GM21447 (cell line): ENCODE measurements around the gene CFDP1.

Experiments used
- ATAC-seq: cut with Tn5 transposase; IDR thresholded peaks from one replicate; pipeline ENCODE4 v1.9.1; 2021; ENCODE audit not compliant: unreplicated experiment

Gene CFDP1

GRCh38 chr16:75377729-75378386 lies 55.4 kb downstream of the CFDP1 start:
- ATAC-seq = no peak

DNA sequence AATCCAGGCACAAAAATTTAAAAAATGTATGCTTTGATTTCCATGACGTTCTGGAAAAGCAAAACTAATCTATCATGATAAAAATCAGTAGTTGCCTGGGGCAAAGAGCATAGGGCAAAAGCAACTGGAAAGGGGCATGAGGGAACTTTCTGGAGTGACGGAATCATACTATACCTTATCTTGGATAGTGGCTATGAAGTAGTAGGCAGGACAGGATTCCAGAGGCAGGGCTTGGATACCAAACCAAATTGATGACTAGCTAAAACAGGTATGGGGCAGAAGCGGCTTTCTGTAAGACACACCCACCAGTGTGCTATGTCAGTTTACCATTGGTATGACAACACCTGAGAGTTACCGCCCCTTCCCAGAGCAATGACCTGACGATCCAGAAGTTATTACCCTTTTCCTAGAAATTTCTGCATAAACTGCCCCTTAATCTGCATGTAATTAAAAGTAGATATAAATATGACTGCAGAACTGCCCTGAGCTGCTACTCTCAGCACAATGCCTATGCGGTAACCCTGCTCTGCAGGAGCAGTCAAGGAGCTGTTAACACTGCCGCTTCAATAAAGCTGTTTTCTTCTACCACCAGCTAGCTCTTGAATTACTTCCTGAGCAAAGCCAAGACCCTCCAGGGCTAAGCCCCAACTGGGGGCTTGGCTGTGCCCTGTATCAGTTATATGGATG lies 56.7 kb downstream of the CFDP1 start:
- no peak for ATAC-seq

DNA sequence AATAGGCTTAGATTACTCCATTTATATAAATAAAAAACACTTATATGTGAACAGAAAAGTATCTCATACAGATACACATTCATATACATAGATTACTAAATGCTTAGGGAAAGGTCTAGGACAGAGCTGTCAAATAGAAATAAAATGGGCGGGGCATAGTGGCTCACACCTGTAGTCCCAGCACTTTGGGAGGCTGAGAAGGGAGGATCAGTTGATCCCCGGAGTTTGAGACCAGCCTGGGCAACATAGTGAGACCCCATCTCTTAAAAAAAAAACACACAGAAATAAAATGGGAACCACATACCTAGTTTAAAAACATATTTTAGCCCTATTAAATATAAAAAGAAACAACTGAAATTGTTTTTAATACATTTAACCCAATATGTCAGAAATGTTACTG lies 58.9 kb downstream of the CFDP1 start:
- ATAC-seq = no peak

- ATAC-seq = no peak
Observed at GRCh38 chr16:75372236-75372856, 61.0 kb downstream of the CFDP1 start.

- ATAC-seq = no peak
Observed at GRCh38 chr16:75371171-75371570, 62.1 kb downstream of the CFDP1 start.

- no peak for ATAC-seq
Observed at GRCh38 chr16:75364286-75364791, 69.0 kb downstream of the CFDP1 start.

GRCh38 chr16:75362846-75363245 lies 70.5 kb downstream of the CFDP1 start:
- no peak for ATAC-seq

GRCh38 chr16:75361936-75362335 lies 71.4 kb downstream of the CFDP1 start:
- ATAC-seq = no peak

- no peak for ATAC-seq
Observed at GRCh38 chr16:75354170-75354569, 79.1 kb downstream of the CFDP1 start.

DNA sequence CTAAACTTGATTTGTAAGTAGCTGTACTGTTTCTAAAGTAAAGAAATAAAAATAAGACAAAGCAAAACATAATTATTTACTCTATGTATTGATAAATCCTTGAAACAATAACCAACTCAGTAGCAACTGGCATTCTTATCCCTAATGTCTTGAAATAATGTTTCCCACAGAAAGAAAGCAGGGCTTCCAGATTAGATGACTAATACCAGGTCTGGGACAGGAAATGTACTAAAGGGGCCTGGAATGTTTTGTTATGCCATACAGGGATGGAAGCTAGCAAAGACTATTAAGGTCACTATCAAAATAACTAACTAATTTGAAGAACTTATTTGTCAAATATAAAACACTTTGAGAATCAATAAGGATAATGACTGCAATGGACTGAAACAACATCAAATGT lies 82.1 kb downstream of the CFDP1 start:
- no peak for ATAC-seq

DNA sequence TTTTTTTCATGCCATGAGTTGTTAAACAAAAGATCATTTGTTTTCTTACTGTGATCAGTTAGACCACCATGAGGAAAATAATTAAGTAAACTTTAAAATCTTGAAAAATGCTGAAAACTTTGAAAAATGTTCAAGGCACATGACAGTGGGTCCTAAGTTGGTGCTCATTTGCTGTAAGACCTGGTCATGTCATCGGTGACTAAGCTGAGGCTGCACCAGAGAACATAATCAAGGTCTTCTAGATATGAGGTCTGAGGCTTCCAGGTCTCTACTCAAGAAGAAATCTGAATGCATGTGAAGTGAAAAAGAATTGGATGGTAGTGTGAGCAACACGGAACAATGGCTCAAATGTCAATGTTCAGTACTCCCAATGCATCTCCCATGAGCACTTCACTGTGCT lies 87.6 kb downstream of the CFDP1 start:
- ATAC-seq = no peak

DNA sequence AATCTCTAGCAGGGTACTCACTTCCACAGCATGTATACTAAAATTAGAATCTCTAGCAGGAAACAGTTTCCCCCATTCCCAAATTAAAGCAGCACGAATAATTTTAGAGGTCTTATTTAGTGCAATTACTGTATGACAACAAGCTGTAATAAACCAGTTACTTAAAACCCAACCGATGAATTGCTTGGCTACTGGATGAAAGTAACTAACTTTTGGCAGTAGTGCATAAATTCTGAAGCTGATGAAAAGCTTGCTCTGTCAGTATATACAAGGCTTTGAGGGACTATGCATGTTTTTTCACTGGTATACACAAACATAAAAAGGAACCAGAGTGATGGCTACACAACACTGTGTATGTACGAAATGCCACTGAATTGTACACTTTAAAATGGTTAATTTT lies 89.4 kb downstream of the CFDP1 start:
- no peak for ATAC-seq

GRCh38 chr16:75343286-75343685 lies 90.0 kb downstream of the CFDP1 start:
- no peak for ATAC-seq

DNA sequence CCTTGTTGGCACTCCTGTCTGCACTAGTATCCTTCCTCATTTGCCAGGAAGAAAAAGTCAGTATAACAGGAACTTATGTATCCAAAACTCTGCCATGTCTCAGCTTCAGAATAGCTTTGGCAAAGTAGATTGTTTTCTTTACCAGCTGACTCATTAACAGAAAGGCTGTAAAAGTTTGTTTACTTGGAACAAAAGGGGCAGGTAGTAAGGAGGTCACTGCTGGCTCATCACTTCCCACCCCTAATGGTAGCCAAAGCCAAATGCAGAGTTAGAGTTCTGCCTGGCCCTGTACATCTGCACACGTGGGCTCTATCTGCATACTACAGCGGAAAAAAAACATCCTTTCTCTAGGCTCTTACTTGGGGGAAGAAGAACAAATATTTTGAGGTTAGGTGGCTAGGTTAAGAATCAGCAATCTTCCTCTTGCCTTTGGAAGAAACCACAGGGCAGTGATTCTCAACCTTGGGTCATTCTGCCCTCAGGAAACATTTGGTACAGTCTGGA lies 90.9 kb downstream of the CFDP1 start:
- no peak for ATAC-seq

- no peak for ATAC-seq
Observed at GRCh38 chr16:75341564-75342307, 91.6 kb downstream of the CFDP1 start.

DNA sequence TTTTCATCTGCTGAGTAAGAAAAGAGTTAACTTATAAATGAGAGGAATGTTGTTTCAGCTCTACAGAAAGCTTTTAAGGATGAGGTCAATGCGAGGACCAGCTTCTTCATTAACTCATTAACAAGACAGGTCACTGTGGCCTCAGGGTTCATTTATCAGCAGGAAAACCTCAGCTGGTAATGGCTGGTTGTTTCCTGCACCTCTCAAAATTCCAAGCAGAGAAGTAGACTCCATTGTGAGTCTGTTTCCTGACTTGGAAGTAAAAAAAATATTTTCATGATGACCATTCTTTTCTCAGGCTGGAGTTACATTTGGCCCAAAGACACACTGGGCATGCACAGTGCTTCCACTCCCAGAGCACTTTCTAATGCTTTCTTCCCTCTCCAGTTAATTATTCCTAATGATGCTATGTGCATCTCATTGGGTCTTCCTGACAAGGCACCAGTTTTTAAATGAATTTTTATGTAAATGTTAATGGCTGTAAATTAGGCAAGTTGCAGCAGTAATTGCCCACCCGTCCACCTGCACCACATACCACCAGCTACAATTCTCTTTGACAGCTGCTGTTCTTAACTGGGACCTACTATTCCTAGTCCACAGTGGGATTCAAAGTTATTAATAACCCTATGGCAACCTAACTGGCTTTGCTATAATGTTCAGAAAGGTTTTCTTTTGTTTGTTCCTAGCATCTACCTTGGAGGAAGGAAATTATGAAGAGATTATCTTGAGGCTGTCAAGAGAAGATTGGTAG lies 92.4 kb downstream of the CFDP1 start:
- no peak for ATAC-seq

GRCh38 chr16:75337430-75337829 lies 95.9 kb downstream of the CFDP1 start:
- no peak for ATAC-seq

- no peak for ATAC-seq
Observed at GRCh38 chr16:75336521-75336920, 96.8 kb downstream of the CFDP1 start.

DNA sequence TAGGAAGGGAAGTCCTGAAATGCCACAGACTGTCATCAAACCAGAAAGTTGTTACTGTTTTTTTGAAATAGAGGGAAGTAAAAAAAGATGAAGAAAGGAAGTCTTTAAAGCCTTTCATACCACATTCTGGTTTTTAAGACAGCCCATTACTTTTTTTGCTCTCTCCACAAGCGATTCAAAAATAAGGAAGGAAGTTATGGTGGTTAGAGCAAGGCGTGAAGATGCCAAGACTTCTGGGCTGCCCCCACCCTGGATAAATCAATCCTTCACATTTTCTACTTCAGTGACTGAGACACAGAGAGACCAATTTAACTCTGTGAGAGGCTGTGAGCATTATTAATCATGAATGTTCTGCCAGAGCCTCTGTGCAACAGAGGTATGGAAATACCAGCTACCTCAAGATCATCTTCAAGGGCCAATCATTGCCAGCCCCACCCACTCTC lies 99.6 kb downstream of the CFDP1 start:
- ATAC-seq = no peak

DNA sequence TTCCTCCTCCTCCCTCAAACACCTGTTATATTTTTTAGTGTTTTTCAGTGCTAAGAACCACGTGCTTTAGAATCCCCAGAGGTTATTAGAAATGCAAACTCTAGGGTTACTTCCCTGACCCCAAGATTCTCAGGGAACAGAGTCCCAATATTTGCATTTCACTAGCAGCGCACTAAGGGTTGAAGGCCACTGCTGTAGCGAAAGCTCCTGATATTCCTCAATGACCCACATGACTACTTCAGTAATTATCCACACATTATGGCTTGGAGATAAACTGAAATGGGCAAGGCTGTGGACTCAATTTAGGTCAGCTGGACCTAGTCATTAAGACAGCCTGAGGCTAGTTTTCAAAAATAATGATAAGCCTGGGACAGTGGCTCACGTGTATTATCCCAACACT lies 103.4 kb downstream of the CFDP1 start:
- ATAC-seq = no peak

DNA sequence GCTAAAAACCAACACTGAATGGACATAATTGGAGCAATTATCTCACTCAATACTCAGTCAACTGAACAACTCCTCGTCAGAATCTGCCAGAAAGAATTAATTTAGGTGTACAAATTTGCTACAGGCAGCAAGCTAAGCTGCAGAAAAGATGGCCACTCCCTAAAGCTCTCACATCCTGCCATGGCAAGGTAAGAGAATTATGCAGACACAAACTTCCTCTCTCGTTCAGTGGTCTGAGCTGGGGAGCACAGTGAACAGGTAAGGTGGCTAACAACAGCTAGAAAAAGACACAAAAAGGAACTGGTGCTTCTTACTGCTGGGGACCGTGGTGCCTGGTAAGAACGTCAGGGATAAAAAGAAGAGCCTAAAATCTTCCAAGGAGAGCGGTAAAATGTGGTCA lies 107.0 kb downstream of the CFDP1 start:
- ATAC-seq = no peak
